Muscle of leg (tissue), 11 donors: ENCODE data around the gene PTPRN2. TPM values are rescaled to one million over a fixed set of nuclear protein-coding genes. Genes with fewer than 3 reads are reported as not detected.

Source experiments
- DNase-seq: peaks from one replicate; pipeline ENCODE4 v3.0.0; 2013
- H3K27ac ChIP-seq: one replicate; pipeline ENCODE4 v1.5.1; 2013; ENCODE audit warnings: mild to moderate bottlenecking, low read length, control low read depth
- H3K27me3 ChIP-seq: one replicate; pipeline ENCODE4 v1.6.1; 2013; ENCODE audit warnings: low read length; ENCODE audit not compliant: control insufficient read depth, insufficient read depth
- H3K36me3 ChIP-seq: one replicate; pipeline ENCODE4 v1.6.1; 2013; ENCODE audit warnings: low read length; ENCODE audit not compliant: control insufficient read depth, insufficient read depth
- H3K4me1 ChIP-seq: one replicate; pipeline ENCODE4 v1.6.1; 2013; ENCODE audit warnings: low read length; ENCODE audit not compliant: control insufficient read depth, insufficient read depth
- H3K4me3 ChIP-seq: one replicate; pipeline ENCODE4 v1.5.1; 2013; ENCODE audit warnings: low read length, control low read depth
- H3K9me3 ChIP-seq: replicated peaks from 2 replicates; pipeline ENCODE4 v1.6.1; 2013; ENCODE audit warnings: low read depth, low read length; ENCODE audit not compliant: control insufficient read depth
- WGBS: methylation state at CpG from one replicate; pipeline ENCODE4 v1.1.5; 2013; ENCODE audit warnings: missing lambda C conversion rate; ENCODE audit not compliant: insufficient coverage; 5-methylcytosine and 5-hydroxymethylcytosine counted together
- polyA plus RNA-seq, 8 donors: library from polyadenylated mRNA; unstranded; fragments of 120-200 nt; gene quantifications; one replicate each; pipeline versions ENCODE4 v1.2.1 to v1.2.3, GENCODE V29; 2013; ENCODE audit warnings: inconsistent platforms in 1 of 8, low replicate concordance in 1 of 8; ENCODE audit not compliant: insufficient read length in 8 of 8, insufficient read depth in 1 of 8
- total RNA-seq: library from RNA; stranded (reverse); fragments of 120-200 nt; gene quantifications from one replicate; pipeline ENCODE4 v1.2.4, GENCODE V29; 2013

PTPRN2 gene
- total and polyA plus RNA-seq, 9 donors, result 1.4 to 2.9 (median 2.3) TPM

GRCh38 chr7:157754416-157754790 is 833.2 kb downstream of the PTPRN2 start:
- peaks cover 3% of the 10 kb centered on the region for H3K4me1 ChIP-seq
- no peak for DNase-seq
- WGBS, result 87% methylated on average over 9 of the region's 9 CpGs

DNA sequence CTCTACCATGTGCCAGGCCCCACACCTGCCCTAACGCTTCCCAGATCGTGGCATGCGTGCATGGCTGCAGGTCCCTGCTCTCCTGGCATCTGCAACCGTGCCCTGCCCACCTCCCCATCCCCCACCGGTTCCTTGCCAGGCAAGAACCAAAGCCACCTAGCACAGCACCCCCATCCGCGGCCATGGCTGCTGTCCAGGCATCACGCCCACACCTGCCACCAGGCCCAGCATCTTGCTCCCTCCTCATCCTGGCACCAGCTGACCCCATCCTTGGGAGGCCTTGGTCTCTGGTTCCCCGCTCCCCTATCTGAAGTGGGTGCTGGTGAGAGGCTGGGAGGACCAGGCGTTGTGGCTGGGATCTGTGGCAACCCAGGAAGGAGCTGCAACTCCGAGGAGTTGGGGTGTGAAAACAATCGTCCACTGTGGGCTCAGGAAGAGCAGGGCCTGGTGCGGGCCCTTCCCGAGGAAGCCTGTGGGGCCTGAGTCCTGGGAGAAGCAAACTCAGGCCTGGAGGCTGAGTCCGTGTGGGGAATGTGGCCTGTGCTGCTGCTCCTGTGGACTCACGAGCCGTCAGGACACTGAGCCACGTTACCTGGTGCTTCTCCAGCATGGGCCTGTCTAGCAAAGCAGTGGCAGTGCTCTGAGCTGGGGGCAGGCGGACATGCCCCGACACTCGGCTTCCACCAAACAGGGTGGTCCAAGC is 833.8 kb downstream of the PTPRN2 start:
- WGBS, result 90% methylated on average over 20 of the region's 21 CpGs
- H3K9me3 ChIP-seq, result no peaks in the 10 kb centered on the region
- H3K4me3 ChIP-seq, result no peak overlapping the region
- no peak for DNase-seq
- peaks cover 9% of the 10 kb centered on the region for H3K27me3 ChIP-seq
- no peaks in the 10 kb centered on the region for H3K36me3 ChIP-seq
- H3K27ac ChIP-seq, result no peak overlapping the region
- peaks cover 3% of the 10 kb centered on the region for H3K4me1 ChIP-seq

More at GRCh38 chr7:157754416-157754790, 833.2 kb downstream of the PTPRN2 start:
- peaks cover 11% of the 10 kb centered on the region for H3K27me3 ChIP-seq
- H3K36me3 ChIP-seq, result no peaks in the 10 kb centered on the region
- H3K27ac ChIP-seq, result no peak overlapping the region
- no peaks in the 10 kb centered on the region for H3K9me3 ChIP-seq
- no peak overlapping the region for H3K4me3 ChIP-seq

DNA sequence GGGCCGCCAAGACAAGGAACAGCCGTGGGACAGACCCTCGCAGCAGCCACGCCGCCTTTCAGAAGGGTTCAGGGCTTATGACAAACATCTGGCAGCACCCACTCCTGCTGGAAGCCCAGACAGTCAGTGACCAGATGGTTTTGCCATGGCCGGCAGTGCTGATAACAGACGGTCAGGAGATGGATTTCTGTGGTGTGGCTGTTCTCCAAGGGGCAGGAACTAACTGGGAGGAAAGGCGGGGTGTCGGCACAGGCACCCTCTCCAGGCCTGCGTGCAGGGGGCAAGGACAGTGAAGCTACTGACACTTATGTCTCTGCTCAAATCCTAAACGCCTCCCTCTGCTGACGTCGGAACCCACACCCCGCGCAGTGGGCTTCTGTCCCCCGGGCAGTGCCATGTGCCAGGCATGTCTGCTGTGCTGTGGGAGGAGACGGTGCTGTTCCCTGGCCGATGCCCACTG is 834.8 kb downstream of the PTPRN2 start:
- Histone ChIP-seq H3K27me3 (peaks cover 9% of the 10 kb centered on the region), H3K27ac (no peak overlapping the region), H3K36me3 (no peaks in the 10 kb centered on the region), H3K4me1 (peaks cover 3% of the 10 kb centered on the region), H3K9me3 (no peaks in the 10 kb centered on the region), H3K4me3 (no peak overlapping the region)
- WGBS, result 55% methylated on average over 17 of the region's 18 CpGs
- no peak for DNase-seq

DNA sequence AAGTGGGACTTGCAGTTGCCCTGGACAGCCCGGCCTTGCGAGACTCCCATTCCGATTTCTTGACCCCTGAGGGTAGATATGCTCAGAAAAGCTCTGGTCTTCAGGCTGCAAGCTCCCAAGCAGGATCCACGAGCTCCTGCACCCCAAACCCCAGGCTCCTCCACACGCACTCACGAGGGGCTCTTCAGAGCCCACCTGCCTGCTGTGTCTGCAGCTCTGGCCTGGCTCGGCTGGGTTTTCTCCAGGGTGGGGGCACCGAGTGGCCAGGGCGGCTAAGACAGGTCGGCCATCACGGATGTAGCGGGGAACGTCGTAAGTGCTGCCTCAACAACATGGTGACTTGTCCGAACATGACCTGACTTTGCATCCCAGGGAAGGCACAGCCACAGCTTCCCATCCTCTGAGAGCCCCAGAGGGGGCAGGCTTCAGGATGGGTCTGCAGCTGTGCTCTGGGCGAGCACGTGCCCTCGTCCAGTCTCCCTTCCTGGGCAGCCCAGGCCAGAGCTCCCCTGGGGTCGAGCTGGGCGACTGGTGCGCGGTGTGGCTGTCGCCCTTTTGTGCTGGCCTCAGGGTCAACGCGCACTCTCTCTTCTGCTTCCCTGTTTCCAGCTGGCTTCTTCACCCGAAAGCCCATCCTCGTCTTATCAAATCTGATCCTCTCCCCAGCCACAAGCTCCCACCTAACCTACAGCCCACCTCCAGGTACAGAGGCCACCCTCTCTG is 835.5 kb downstream of the PTPRN2 start:
- 84% methylated on average over 25 of the region's 27 CpGs for WGBS
- Histone ChIP-seq H3K9me3 (no peaks in the 10 kb centered on the region), H3K36me3 (no peaks in the 10 kb centered on the region), H3K4me1 (peaks cover 3% of the 10 kb centered on the region), H3K4me3 (no peak overlapping the region), H3K27me3 (peaks cover 9% of the 10 kb centered on the region), H3K27ac (no peak overlapping the region)
- no peak for DNase-seq

- H3K27ac ChIP-seq, result no peak overlapping the region
- no peaks in the 10 kb centered on the region for H3K9me3 ChIP-seq
- peaks cover 9% of the 10 kb centered on the region for H3K27me3 ChIP-seq
- peaks cover 3% of the 10 kb centered on the region for H3K4me1 ChIP-seq
- no peak overlapping the region for H3K4me3 ChIP-seq
- no peak for DNase-seq
- H3K36me3 ChIP-seq, result no peaks in the 10 kb centered on the region
- 65% methylated on average over 3 of the region's 22 CpGs for WGBS
These were observed 836.2 kb downstream of the PTPRN2 start for GRCh38 chr7:157751406-157751805.

DNA sequence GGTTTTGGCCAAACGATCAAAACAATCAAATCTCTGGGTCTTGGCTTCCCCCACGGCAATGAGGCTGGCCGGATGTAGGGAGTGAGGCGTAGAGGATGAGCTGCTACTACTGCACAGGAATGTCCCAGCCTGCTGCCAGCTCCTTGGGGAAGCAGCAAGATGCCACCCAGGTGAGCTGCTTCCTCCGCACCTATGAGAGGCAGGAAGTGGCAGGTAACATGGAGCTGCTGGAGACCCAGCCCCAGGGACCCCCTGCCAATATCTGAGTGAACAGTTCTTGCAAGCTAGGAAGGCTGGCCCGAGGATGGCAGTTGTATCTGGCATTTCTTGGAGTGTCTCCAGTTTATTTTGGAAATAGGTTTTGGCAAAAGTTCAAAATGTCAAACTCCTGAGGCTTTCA is 837.3 kb downstream of the PTPRN2 start:
- Histone ChIP-seq H3K9me3 (no peaks in the 10 kb centered on the region), H3K4me1 (peaks cover 3% of the 10 kb centered on the region), H3K4me3 (no peak overlapping the region), H3K27ac (no peak overlapping the region), H3K27me3 (peaks cover 9% of the 10 kb centered on the region), H3K36me3 (no peaks in the 10 kb centered on the region)
- DNase-seq, result no peak
- WGBS, result 81% methylated on average over 5 of the region's 6 CpGs

DNA sequence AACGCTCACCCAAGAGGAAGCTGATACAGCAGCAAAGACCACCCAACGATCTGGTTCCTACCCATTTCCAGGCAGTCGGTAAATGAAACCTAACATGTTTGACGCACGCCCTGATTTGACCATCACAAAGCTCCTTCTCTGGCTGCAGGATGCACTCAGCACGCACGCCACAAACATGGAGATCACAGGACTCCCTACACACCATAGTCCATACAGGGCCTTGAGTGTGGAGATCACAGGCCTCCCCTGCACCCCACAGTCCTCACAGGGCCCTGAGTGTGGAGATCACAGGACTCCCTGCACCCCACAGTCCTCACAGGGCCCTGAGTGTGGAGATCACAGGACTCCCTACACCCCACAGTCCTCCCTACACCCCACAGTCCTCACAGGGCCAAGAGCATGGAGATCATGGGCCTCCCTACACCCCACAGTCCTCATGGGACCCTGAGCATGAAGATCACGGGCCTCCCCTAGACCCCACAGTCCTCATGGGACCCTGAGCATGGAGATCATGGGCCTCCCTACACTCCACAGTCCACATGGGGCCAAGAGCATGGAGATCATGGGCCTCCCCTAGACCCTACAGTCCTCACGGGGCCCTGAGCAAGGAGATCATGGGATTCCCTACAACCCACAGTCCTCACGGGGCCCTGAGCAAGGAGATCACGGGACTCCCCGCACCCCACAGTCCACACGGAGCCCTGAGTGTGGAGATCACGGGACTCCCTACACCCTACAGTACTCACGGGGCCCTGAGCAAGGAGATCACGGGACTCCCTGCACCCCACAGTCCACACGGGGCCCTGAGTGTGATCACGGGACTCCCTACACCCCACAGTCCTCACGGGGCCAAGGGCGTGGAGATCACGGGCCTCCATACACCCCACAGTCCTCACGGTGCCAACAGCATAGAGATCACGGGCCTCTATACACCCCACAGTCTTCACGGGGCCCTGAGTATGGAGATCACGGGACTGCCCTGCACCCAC is 841.6 kb downstream of the PTPRN2 start:
- Histone ChIP-seq H3K4me1 (no peaks in the 10 kb centered on the region), H3K4me3 (no peak overlapping the region), H3K36me3 (no peaks in the 10 kb centered on the region), H3K27me3 (peaks cover 11% of the 10 kb centered on the region), H3K27ac (no peak overlapping the region), H3K9me3 (no peaks in the 10 kb centered on the region)
- no peak for DNase-seq
- 80% methylated on average over 16 of the region's 25 CpGs for WGBS

- DNase-seq, result no peak
- 74% methylated on average over 18 of the region's 24 CpGs for WGBS
- peaks cover 17% of the 10 kb centered on the region for H3K27me3 ChIP-seq
- H3K27ac ChIP-seq, result no peak overlapping the region
- no peak overlapping the region for H3K4me3 ChIP-seq
- H3K4me1 ChIP-seq, result no peaks in the 10 kb centered on the region
- H3K9me3 ChIP-seq, result no peaks in the 10 kb centered on the region
- no peaks in the 10 kb centered on the region for H3K36me3 ChIP-seq
These were observed 842.6 kb downstream of the PTPRN2 start for GRCh38 chr7:157744786-157745601.

GRCh38 chr7:157743781-157744525 is 843.7 kb downstream of the PTPRN2 start:
- Histone ChIP-seq H3K36me3 (no peaks in the 10 kb centered on the region), H3K9me3 (no peaks in the 10 kb centered on the region), H3K27me3 (peaks cover 24% of the 10 kb centered on the region), H3K4me3 (no peak overlapping the region), H3K4me1 (peaks cover 8% of the 10 kb centered on the region), H3K27ac (no peak overlapping the region)
- no peak for DNase-seq
- 83% methylated on average over 20 of the region's 29 CpGs for WGBS
